Activated naive CD4-positive, alpha-beta T cell treated with anti-CD3 and anti-CD28 coated beads, Interleukin-2, amount 50 U/mL, for 72 hours (primary cell): Measurements from ENCODE around the gene B4GALT5. TPM values are rescaled to one million over a fixed set of nuclear protein-coding genes. Genes with fewer than 3 reads are reported as not detected.

Source experiments
- ATAC-seq, 2 donors: fragments of 150-1000 bp; cut with Tn5 transposase; 2 replicates each; pipeline ENCODE4 v1.10.0; 2021; ENCODE audit warnings: mild to moderate bottlenecking in 2 of 2, moderate library complexity in 2 of 2
- DNase-seq, 2 donors: peaks; one replicate each; pipeline ENCODE4 v3.0.0; 2021 to 2022; ENCODE audit warnings: low spot score in 2 of 2
- H3K27ac Mint-ChIP-seq, 2 donors: one replicate each; pipeline ENCODE4 v1.8.0; 2022; ENCODE audit warnings: mild to moderate bottlenecking in 2 of 2, mixed read lengths in 2 of 2
- H3K36me3 Mint-ChIP-seq, 2 donors: one replicate each; pipeline ENCODE4 v1.8.0; 2022; ENCODE audit warnings: mixed read lengths in 2 of 2
- H3K9me3 Mint-ChIP-seq, 2 donors: one replicate each; pipeline ENCODE4 v1.8.0; 2022; ENCODE audit warnings: mixed read lengths in 2 of 2
- total RNA-seq, 2 donors: library from RNA; stranded (reverse); gene quantifications; one replicate each; pipeline ENCODE4 v1.2.3, GENCODE V29; 2022

Gene B4GALT5
- total RNA-seq, 2 donors from 2014 or later, result 9.4 to 19.0 TPM

- no peak overlapping the region for H3K27ac Mint-ChIP-seq
- no peak for ATAC-seq
- H3K9me3 Mint-ChIP-seq, result no peaks in the 10 kb centered on the region
- no peaks in the 10 kb centered on the region for H3K36me3 Mint-ChIP-seq
- no peak for DNase-seq
These were observed 20.1 kb downstream of the B4GALT5 start for GRCh38 chr20:49693435-49694171.

- Mint-ChIP-seq H3K9me3 (no peaks in the 10 kb centered on the region), H3K36me3 (no peaks in the 10 kb centered on the region), H3K27ac (no peak overlapping the region)
- no peak for DNase-seq
- ATAC-seq, result no peak
These were observed 20.7 kb downstream of the B4GALT5 start for GRCh38 chr20:49692941-49693340.

- no peak overlapping the region for H3K27ac Mint-ChIP-seq
- no peak for ATAC-seq
These were observed 21.7 kb downstream of the B4GALT5 start for GRCh38 chr20:49691818-49692568.

GRCh38 chr20:49690899-49691620 lies 22.6 kb downstream of the B4GALT5 start:
- no peak for DNase-seq
- Mint-ChIP-seq H3K36me3 (no peaks in the 10 kb centered on the region), H3K9me3 (no peaks in the 10 kb centered on the region), H3K27ac (peak overlapping the region in 1 of 2 donors; percentile 6)
- no peak for ATAC-seq

More at GRCh38 chr20:49691818-49692568, 21.7 kb downstream of the B4GALT5 start:
- Mint-ChIP-seq H3K9me3 (no peaks in the 10 kb centered on the region), H3K36me3 (no peaks in the 10 kb centered on the region)
- DNase-seq, result no peak

GRCh38 chr20:49687595-49688567 lies 25.8 kb downstream of the B4GALT5 start:
- DNase-seq (no peak), ATAC-seq (no peak)
- no peaks in the 10 kb centered on the region for H3K36me3 Mint-ChIP-seq
- no peak overlapping the region for H3K27ac Mint-ChIP-seq
- no peaks in the 10 kb centered on the region for H3K9me3 Mint-ChIP-seq

GRCh38 chr20:49685809-49686208 lies 27.9 kb downstream of the B4GALT5 start:
- H3K9me3 Mint-ChIP-seq, result no peaks in the 10 kb centered on the region
- ATAC-seq, result no peak
- no peaks in the 10 kb centered on the region for H3K36me3 Mint-ChIP-seq
- no peak overlapping the region for H3K27ac Mint-ChIP-seq
- DNase-seq, result no peak

- DNase-seq, result no peak
- Mint-ChIP-seq H3K36me3 (no peaks in the 10 kb centered on the region), H3K27ac (no peak overlapping the region), H3K9me3 (no peaks in the 10 kb centered on the region)
- peak in 1 of 2 donors; percentile 62 for ATAC-seq
These were observed 28.5 kb downstream of the B4GALT5 start for GRCh38 chr20:49685161-49685601.

GRCh38 chr20:49684335-49684997 lies 29.2 kb downstream of the B4GALT5 start:
- H3K36me3 Mint-ChIP-seq, result no peaks in the 10 kb centered on the region
- DNase-seq, result no peak
- no peak overlapping the region for H3K27ac Mint-ChIP-seq
- no peaks in the 10 kb centered on the region for H3K9me3 Mint-ChIP-seq
- no peak for ATAC-seq

GRCh38 chr20:49682798-49683197 lies 30.9 kb downstream of the B4GALT5 start:
- Mint-ChIP-seq H3K27ac (no peak overlapping the region), H3K36me3 (no peaks in the 10 kb centered on the region), H3K9me3 (no peaks in the 10 kb centered on the region)
- DNase-seq (no peak), ATAC-seq (no peak)

- no peak for ATAC-seq
- no peak overlapping the region for H3K27ac Mint-ChIP-seq
These were observed 31.4 kb downstream of the B4GALT5 start for GRCh38 chr20:49682278-49682677.

GRCh38 chr20:49681850-49682216 lies 31.8 kb downstream of the B4GALT5 start:
- Mint-ChIP-seq H3K27ac (no peak overlapping the region), H3K9me3 (no peaks in the 10 kb centered on the region), H3K36me3 (no peaks in the 10 kb centered on the region)
- ATAC-seq, result no peak
- no peak for DNase-seq

More at GRCh38 chr20:49682278-49682677, 31.4 kb downstream of the B4GALT5 start:
- DNase-seq, result no peak
- H3K36me3 Mint-ChIP-seq, result no peaks in the 10 kb centered on the region
- no peaks in the 10 kb centered on the region for H3K9me3 Mint-ChIP-seq

- ATAC-seq, result no peak
- Mint-ChIP-seq H3K9me3 (no peaks in the 10 kb centered on the region), H3K27ac (no peak overlapping the region), H3K36me3 (no peaks in the 10 kb centered on the region)
- DNase-seq, result no peak
These were observed 33.2 kb downstream of the B4GALT5 start for GRCh38 chr20:49680484-49680883.

- Mint-ChIP-seq H3K9me3 (no peaks in the 10 kb centered on the region), H3K36me3 (no peaks in the 10 kb centered on the region), H3K27ac (peak overlapping the region; percentile 57 to 81)
- ATAC-seq (no peak), DNase-seq (no peak)
These were observed 34.0 kb downstream of the B4GALT5 start for GRCh38 chr20:49679634-49680033.

GRCh38 chr20:49677777-49678758 lies 35.6 kb downstream of the B4GALT5 start:
- Mint-ChIP-seq H3K36me3 (peaks cover 0 to 6% of the 10 kb centered on the region in 2 donors), H3K27ac (peak overlapping the region; percentile 81 to 93), H3K9me3 (no peaks in the 10 kb centered on the region)
- no peak for DNase-seq
- no peak for ATAC-seq
